IMR-90 (cell line): ENCODE measurements around the gene ASGR2. TPM values are rescaled to one million over a fixed set of nuclear protein-coding genes. Genes with fewer than 3 reads are reported as not detected.
A peak's percentile ranks its signal among the peaks of the same experiment; 100 is the strongest.

Experiments
- ATAC-seq: fragments of 200-7000 bp; cut with Tn5 transposase; 2 replicates; pipeline ENCODE4 v1.9.1; 2020; ENCODE audit warnings: low read depth, mild to moderate bottlenecking, moderate library complexity
- BruUV-seq: library from RNA; stranded (reverse); fragments of 400-500 nt; replicated peaks from 2 replicates; lab custom pipeline; 2021; lab: Mats Ljungman, UMichigan
- CTCF ChIA-PET: fragments of 300-600 bp; formaldehyde crosslinking; extraction: SDS; loops from one replicate; lab custom pipeline; 2021; ENCODE audit warnings: antibody characterized with exemption; lab: Yijun Ruan, JAX
- POLR2A ChIA-PET: fragments of 300-600 bp; sonication (Branson Sonifier 250); formaldehyde crosslinking; loops from one replicate; lab custom pipeline; 2022; ENCODE audit warnings: antibody characterized with exemption; ENCODE audit not compliant: unreplicated experiment; lab: Charles Lee
- DNase-seq: peaks from one replicate; pipeline ENCODE4 v3.0.0; 2013
- H2AFZ ChIP-seq: replicated peaks from 2 replicates; pipeline ENCODE3; 2013; ENCODE audit warnings: low read length, mild to moderate bottlenecking; ENCODE audit not compliant: poor library complexity
- H2AK5ac ChIP-seq: 2 replicates; pipeline ENCODE4 v1.6.1; 2013; ENCODE audit warnings: low read depth, low read length, inconsistent platforms
- H2AK9ac ChIP-seq: replicated peaks from 2 replicates; pipeline ENCODE3; 2013; ENCODE audit warnings: mild to moderate bottlenecking, low read depth, low read length, moderate library complexity; ENCODE audit not compliant: poor library complexity
- H2BK120ac ChIP-seq: 2 replicates; pipeline ENCODE4 v1.6.1; 2013; ENCODE audit warnings: low read depth, low read length, inconsistent platforms
- H2BK15ac ChIP-seq: 3 replicates; pipeline ENCODE4 v1.6.1; 2013; ENCODE audit warnings: low read depth, low read length, inconsistent platforms
- H2BK20ac ChIP-seq: 2 replicates; pipeline ENCODE4 v1.6.1; 2013; ENCODE audit warnings: low read depth, mild to moderate bottlenecking, inconsistent platforms, low read length, moderate library complexity
- H2BK5ac ChIP-seq: 2 replicates; pipeline ENCODE4 v1.6.1; 2013; ENCODE audit warnings: mild to moderate bottlenecking, low read depth, low read length, inconsistent platforms; ENCODE audit not compliant: poor library complexity, severe bottlenecking
- H3K14ac ChIP-seq: replicated peaks from 2 replicates; pipeline ENCODE4 v1.6.1; 2013; ENCODE audit warnings: low read depth, low read length, inconsistent platforms
- H3K18ac ChIP-seq: 2 replicates; pipeline ENCODE4 v1.6.1; 2013; ENCODE audit warnings: low read depth, low read length, control low read depth
- H3K23ac ChIP-seq: 2 replicates; pipeline ENCODE4 v1.6.1; 2013; ENCODE audit warnings: low read depth, low read length, inconsistent platforms
- H3K27ac ChIP-seq: 2 replicates; pipeline ENCODE4 v1.5.1; 2013; ENCODE audit warnings: mild to moderate bottlenecking, control low read depth, low read length; ENCODE audit not compliant: insufficient read depth
- H3K27me3 ChIP-seq: 2 replicates; pipeline ENCODE4 v1.6.1; 2013; ENCODE audit warnings: low read length; ENCODE audit not compliant: control insufficient read depth, insufficient read depth
- H3K36me3 ChIP-seq: 2 replicates; pipeline ENCODE4 v1.6.1; 2013; ENCODE audit warnings: low read length, mixed read lengths; ENCODE audit not compliant: control insufficient read depth, insufficient read depth
- H3K4ac ChIP-seq: 2 replicates; pipeline ENCODE4 v1.6.1; 2013; ENCODE audit warnings: low read depth, low read length, inconsistent platforms
- H3K4me1 ChIP-seq: 2 replicates; pipeline ENCODE4 v1.6.1; 2013; ENCODE audit warnings: low read length, mixed read lengths; ENCODE audit not compliant: control insufficient read depth, insufficient read depth
- H3K4me2 ChIP-seq: 2 replicates; pipeline ENCODE4 v1.6.1; 2013; ENCODE audit warnings: low read depth, mild to moderate bottlenecking, control low read depth, low read length, moderate library complexity
- H3K4me3 ChIP-seq: 2 replicates; pipeline ENCODE4 v1.5.1; 2013; ENCODE audit warnings: low read depth, mild to moderate bottlenecking, control low read depth, low read length, moderate library complexity; ENCODE audit not compliant: insufficient read depth
- H3K56ac ChIP-seq: 2 replicates; pipeline ENCODE4 v1.6.1; 2013; ENCODE audit warnings: low read length, inconsistent platforms; ENCODE audit not compliant: insufficient read depth; ENCODE audit errors: extremely low read depth
- H3K79me1 ChIP-seq, 2 experiments: 2 replicates each; pipeline ENCODE4 v1.6.1; 2013; ENCODE audit warnings: low read length in 2 of 2, inconsistent platforms in 1 of 2, low read depth in 1 of 2
- H3K9ac ChIP-seq: 2 replicates; pipeline ENCODE4 v1.6.1; 2013; ENCODE audit warnings: low read depth, low read length, control low read depth
- H3K9me1 ChIP-seq: 2 replicates; pipeline ENCODE4 v1.6.1; 2013; ENCODE audit warnings: low read length, inconsistent platforms; ENCODE audit not compliant: insufficient read depth
- H3K9me3 ChIP-seq: 2 replicates; pipeline ENCODE4 v1.6.1; 2013; ENCODE audit warnings: low read length; ENCODE audit not compliant: control insufficient read depth, insufficient read depth
- H4K20me1 ChIP-seq: 2 replicates; pipeline ENCODE4 v1.6.1; 2013; ENCODE audit warnings: low read length, inconsistent platforms; ENCODE audit not compliant: insufficient read depth
- H4K5ac ChIP-seq: 2 replicates; pipeline ENCODE4 v1.6.1; 2013; ENCODE audit warnings: mild to moderate bottlenecking, low read depth, low read length, control low read depth
- H4K8ac ChIP-seq, 2 experiments: 2 replicates each; pipeline ENCODE4 v1.6.1; 2013; ENCODE audit warnings: low read depth in 2 of 2, low read length in 2 of 2, control low read depth in 1 of 2, inconsistent platforms in 1 of 2
- H4K91ac ChIP-seq: 2 replicates; pipeline ENCODE4 v1.6.1; 2013; ENCODE audit warnings: low read depth, low read length, inconsistent platforms; ENCODE audit not compliant: insufficient read depth
- FOS ChIP-seq: fragments of 150-350 bp; IDR thresholded peaks from 2 replicates; pipeline ENCODE4 v1.6.1; 2016; ENCODE audit warnings: low read depth, low read length
- RCOR1 ChIP-seq: IDR thresholded peaks from 2 replicates; pipeline ENCODE4 v1.6.1; 2012; ENCODE audit warnings: mild to moderate bottlenecking, low read length, improper control_type of control experiment; ENCODE audit not compliant: insufficient replicate concordance
- WGBS, 2 experiments: methylation state at CpG; one replicate each; pipeline versions ENCODE4 v1.1.5 to v1.1.7; 2013; ENCODE audit warnings: missing lambda C conversion rate in 2 of 2; ENCODE audit not compliant: insufficient read length in 1 of 2; ENCODE audit errors: extremely low coverage in 2 of 2; 5-methylcytosine and 5-hydroxymethylcytosine counted together
- dilution Hi-C: fragments of 300-500 bp; cut with HindIII; formaldehyde crosslinking; loops from one replicate; pipeline ENCODE4 v1.14.3; 2018; ENCODE audit warnings: low sequenced_read_pairs; ENCODE audit not compliant: unreplicated experiment
- in situ Hi-C: fragments of 300-500 bp; cut with MboI; formaldehyde crosslinking; loops from 3 replicates; pipeline ENCODE4 v1.14.3; 2019; ENCODE audit warnings: low sequenced_read_pairs, inconsistent platforms, mixed read lengths
- intact Hi-C: fragments of 100-400 bp; cut with micrococcal nuclease; formaldehyde crosslinking; loops from 2 replicates; pipeline ENCODE4 v1.10.0; 2022
- polyA plus RNA-seq, 3 experiments: library from polyadenylated mRNA; depleted of rRNA; stranded (reverse); fragments of >200 nt; gene quantifications; 2 replicates each; pipeline ENCODE4 v1.2.3, GENCODE V29; 2012; ENCODE audit warnings: low replicate concordance in 1 of 3
- total RNA-seq: library from RNA; depleted of rRNA; stranded (reverse); fragments of >200 nt; gene quantifications from 2 replicates; pipeline ENCODE4 v1.2.3, GENCODE V29; 2012

The ASGR2 gene
- total and polyA plus RNA-seq, 2 of the 4 experiments (the other 2 are of a cell fraction) = not detected

- Histone ChIP-seq H3K23ac (no peak overlapping the region), H3K4me1 (0 out of 2 replicates have a peak, but pooled peaks cover 2% of the 10 kb centered on the region), H2AK9ac (no peak overlapping the region), H3K4me2 (no peak overlapping the region), H2BK5ac (no peak overlapping the region), H3K14ac (no peak overlapping the region), H3K9me3 (no peaks in the 10 kb centered on the region), H2AFZ (no peak overlapping the region), H4K8ac (no peak overlapping the region), H2BK15ac (no peak overlapping the region), H3K79me1 (no peaks in the 10 kb centered on the region), H3K9me1 (no peaks in the 10 kb centered on the region), H3K27ac (no peak overlapping the region), H3K56ac (no peak overlapping the region), H3K9ac (no peak overlapping the region), H2BK20ac (no peak overlapping the region), H4K5ac (no peak overlapping the region), H3K36me3 (no peaks in the 10 kb centered on the region), H4K91ac (no peak overlapping the region), H3K4ac (no peak overlapping the region), H3K4me3 (no peak overlapping the region), H3K18ac (no peak overlapping the region), H3K27me3 (peaks cover 12% of the 10 kb centered on the region), H4K20me1 (no peaks in the 10 kb centered on the region), H2AK5ac (no peak overlapping the region), H2BK120ac (no peak overlapping the region)
- CTCF ChIA-PET = no interaction called here
- BruUV-seq = no TSS peak
- POLR2A ChIA-PET = no interaction called here
- no CpG with 5 or more reads among the region's 6 CpGs for WGBS, 2 experiments
- dilution Hi-C loops = no loop called here
- peak; percentile 67 for TF ChIP-seq FOS
- no peak for TF ChIP-seq RCOR1
- intact Hi-C loops = no loop called here
- DNase-seq (peak; percentile 69), ATAC-seq (no peak)
- in situ Hi-C loops = loop anchor here (25.0 kb wide), 1 partner anchor 477 kb away; the partner anchor contains the start of gene TNFSF12
Observed at GRCh38 chr17:7060165-7060891, 54.3 kb downstream of the ASGR2 start.
